ENCODE data around the gene PGAP1. TPM values are rescaled to one million over a fixed set of nuclear protein-coding genes. Genes with fewer than 3 reads are reported as not detected.

Gene PGAP1
- total and polyA plus RNA-seq, 2 of the 8 experiments (the other 6 are each of a cell fraction or from before 2014, with no cell fraction given), result 8.3 to 24.1 TPM

- Histone ChIP-seq H2AFZ (ENCODE audit: low read length) (no peak overlapping the region), H2BK5ac (ENCODE audit: low read depth, low read length) (no peak overlapping the region), H2BK120ac (replicated peaks; ENCODE audit: low read depth, low read length) (no peak overlapping the region), H3K23ac (ENCODE audit: insufficient read length) (no peak overlapping the region), H3K14ac (ENCODE audit: insufficient read length) (no peak overlapping the region), H4K8ac (ENCODE audit: extremely low read depth, insufficient read depth, low read length) (no peak overlapping the region), H3K9me3 (ENCODE audit: insufficient read depth in 2 of 2, low read depth in 1 of 2, low read length in 1 of 2) (no peaks in the 10 kb centered on the region), H3K79me2 (ENCODE audit: control insufficient read depth in 1 of 2, insufficient read depth in 2 of 2, low read length in 2 of 2) (no peaks in the 10 kb centered on the region), H2BK15ac (ENCODE audit: low read length) (no peak overlapping the region), H3K36me3 (ENCODE audit: control insufficient read depth in 2 of 4, insufficient read depth in 4 of 4, low read length in 3 of 4) (peaks cover 0 to 67% (median 8%) of the 10 kb centered on the region in 4 experiments; a peak in 6 of 8 replicates), H4K20me1 (replicated peaks in 1 of 2; ENCODE audit: control insufficient read depth in 1 of 2, insufficient read depth in 2 of 2, low read length in 2 of 2) (no peaks in the 10 kb centered on the region), H3K79me1 (ENCODE audit: low read depth, low read length) (no peaks in the 10 kb centered on the region), H3K4me1 (replicated peaks in 1 of 4; ENCODE audit: control insufficient read depth in 3 of 4, insufficient read depth in 4 of 4, low read length in 3 of 4) (no peaks in the 10 kb centered on the region), H3K27ac (ENCODE audit: low read depth, low read length) (no peak overlapping the region), H3K56ac (replicated peaks; ENCODE audit: insufficient read length, low read depth, low read length) (no peak overlapping the region), H4K91ac (replicated peaks; ENCODE audit: insufficient read length, low read length) (no peak overlapping the region), H3K4ac (replicated peaks; ENCODE audit: insufficient read length, low read depth, low read length) (no peak overlapping the region), H3K23me2 (ENCODE audit: low read depth, low read length) (no peaks in the 10 kb centered on the region), H2AK5ac (ENCODE audit: low read depth, low read length) (no peak overlapping the region), H4K5ac (ENCODE audit: insufficient read length, low read depth, low read length) (no peak overlapping the region), H3K9ac (replicated peaks in 1 of 4; ENCODE audit: extremely low read depth in 1 of 4, low read depth in 3 of 4, low read length in 3 of 4) (no peak overlapping the region), H3K4me3 (ENCODE audit: extremely low read depth in 1 of 4, insufficient read depth in 2 of 4, low read depth in 3 of 4, low read length in 4 of 4) (no peak overlapping the region), H2BK12ac (ENCODE audit: low read depth, low read length) (no peak overlapping the region), H2BK20ac (ENCODE audit: low read length) (no peak overlapping the region), H3K27me3 (replicated peaks in 1 of 4; ENCODE audit: control insufficient read depth in 3 of 4, extremely low read depth in 1 of 4, insufficient read depth in 3 of 4, low read length in 3 of 4) (no peaks in the 10 kb centered on the region), H3K18ac (ENCODE audit: extremely low read depth, low read length) (no peak overlapping the region), H3K4me2 (ENCODE audit: insufficient read depth in 1 of 2, low read depth in 2 of 2, low read length in 2 of 2) (no peak overlapping the region)
- ChIA-PET CTCF (ENCODE audit: partially characterized antibody) (no interaction called here), POLR2A (ENCODE audit: partially characterized antibody) (no interaction called here)
- FAIRE-seq, result no peak
- TF ChIP-seq SAP30 (IDR thresholded peaks at IDR 0.05; ENCODE audit: insufficient read depth, insufficient replicate concordance, low read length), result no peak
- no peak for TF ChIP-seq RXRA (IDR thresholded peaks at IDR 0.05; ENCODE audit: insufficient read depth, low read depth, low read length)
- TF ChIP-seq RBBP5 (IDR thresholded peaks at IDR 0.05; ENCODE audit: borderline replicate concordance, low read depth, low read length), result no peak
- TF ChIP-seq BCL11A (IDR thresholded peaks at IDR 0.05; ENCODE audit: low read depth in 2 of 2, low read length in 2 of 2), result no peak
- TF ChIP-seq ATF3 (IDR thresholded peaks at IDR 0.05; ENCODE audit: insufficient read depth, low read depth, low read length), result no peak
- TF ChIP-seq SP4 (IDR thresholded peaks at IDR 0.05; ENCODE audit: low read length), result no peak
- no peak for TF ChIP-seq POLR2AphosphoS5 (IDR thresholded peaks at IDR 0.05; ENCODE audit: low read depth, low read length)
- no peak for TF ChIP-seq CTBP2 (IDR thresholded peaks at IDR 0.05; ENCODE audit: borderline replicate concordance, insufficient read depth, insufficient read length, low read length)
- WGBS, 2 experiments (ENCODE audit: extremely low coverage in 1 of 2, insufficient coverage in 1 of 2, insufficient read length in 1 of 2, insufficient replicate concordance in 2 of 2, low coverage in 1 of 2, low lambda C conversion rate in 2 of 2, missing lambda C conversion rate in 1 of 2), result 88% methylated on average over 1 of the region's 1 CpG; no CpG with 5 or more reads in 1 of the 2 experiments
- no peak for DNase-seq (ENCODE audit: low read depth in 1 of 2, low spot score in 2 of 2)
Measured at GRCh38 chr2:196875414-196875813, 51.1 kb downstream of the PGAP1 start.

Data from H1 (cell line).